Liver (tissue), 3 donors: ENCODE results near the gene CUL1.

ENCODE experiments used
- GABPA ChIP-seq, 2 donors: IDR thresholded peaks in 1 of 2; conservative IDR thresholded peaks in 1 of 2; 2 replicates each; pipeline ENCODE4 v1.6.1; 2016; ENCODE audit warnings: antibody characterized with exemption in 2 of 2, mild to moderate bottlenecking in 1 of 2, moderate library complexity in 1 of 2
- NR2F2 ChIP-seq: IDR thresholded peaks from 2 replicates; pipeline ENCODE4 v1.6.1; 2016; ENCODE audit warnings: antibody characterized with exemption
- TAF1 ChIP-seq: conservative IDR thresholded peaks from 2 replicates; pipeline ENCODE4 v1.6.1; 2016; ENCODE audit warnings: antibody characterized with exemption, mild to moderate bottlenecking
- TF ChIP-seq, protein P1 (sequence below): IDR thresholded peaks from 2 replicates; pipeline ENCODE4 v1.6.1; 2016; ENCODE audit warnings: antibody characterized with exemption
- TF ChIP-seq, protein P2 (sequence below): fragments of 150-350 bp; IDR thresholded peaks from 2 replicates; pipeline ENCODE4 v1.5.1; 2017; ENCODE audit warnings: improper control_type of control experiment, low read depth, low read length; ENCODE audit not compliant: missing input control
- TF ChIP-seq, protein P3 (sequence below): IDR thresholded peaks from 2 replicates; pipeline ENCODE4 v1.6.1; 2016; ENCODE audit warnings: antibody characterized with exemption, mild to moderate bottlenecking
- donor health status: healthy.
- donor health status: healthy.

DNA sequence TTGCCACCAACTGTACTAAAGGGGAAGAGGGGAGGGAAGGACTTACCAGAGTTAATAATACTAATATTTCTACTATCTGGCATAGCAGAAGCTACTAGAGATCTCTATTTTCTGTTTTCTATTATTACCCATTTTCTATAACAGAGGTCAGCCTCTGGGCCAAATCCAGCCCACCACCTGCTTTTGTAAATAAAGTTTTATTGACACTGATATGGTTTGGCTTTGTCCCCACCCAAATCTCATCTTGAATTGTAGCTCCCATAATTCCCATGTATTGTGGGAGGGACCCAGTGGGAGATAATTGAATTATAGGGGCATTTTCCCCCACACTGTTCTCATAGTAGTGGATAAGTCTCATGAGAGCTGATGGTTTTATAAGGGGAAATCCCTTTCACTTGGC lies 45.9 kb upstream of the CUL1 start:
- no peak for TF ChIP-seq TAF1
- TF ChIP-seq, protein P1, sequence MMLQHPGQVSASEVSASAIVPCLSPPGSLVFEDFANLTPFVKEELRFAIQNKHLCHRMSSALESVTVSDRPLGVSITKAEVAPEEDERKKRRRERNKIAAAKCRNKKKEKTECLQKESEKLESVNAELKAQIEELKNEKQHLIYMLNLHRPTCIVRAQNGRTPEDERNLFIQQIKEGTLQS: no peak
- TF ChIP-seq, protein P2, sequence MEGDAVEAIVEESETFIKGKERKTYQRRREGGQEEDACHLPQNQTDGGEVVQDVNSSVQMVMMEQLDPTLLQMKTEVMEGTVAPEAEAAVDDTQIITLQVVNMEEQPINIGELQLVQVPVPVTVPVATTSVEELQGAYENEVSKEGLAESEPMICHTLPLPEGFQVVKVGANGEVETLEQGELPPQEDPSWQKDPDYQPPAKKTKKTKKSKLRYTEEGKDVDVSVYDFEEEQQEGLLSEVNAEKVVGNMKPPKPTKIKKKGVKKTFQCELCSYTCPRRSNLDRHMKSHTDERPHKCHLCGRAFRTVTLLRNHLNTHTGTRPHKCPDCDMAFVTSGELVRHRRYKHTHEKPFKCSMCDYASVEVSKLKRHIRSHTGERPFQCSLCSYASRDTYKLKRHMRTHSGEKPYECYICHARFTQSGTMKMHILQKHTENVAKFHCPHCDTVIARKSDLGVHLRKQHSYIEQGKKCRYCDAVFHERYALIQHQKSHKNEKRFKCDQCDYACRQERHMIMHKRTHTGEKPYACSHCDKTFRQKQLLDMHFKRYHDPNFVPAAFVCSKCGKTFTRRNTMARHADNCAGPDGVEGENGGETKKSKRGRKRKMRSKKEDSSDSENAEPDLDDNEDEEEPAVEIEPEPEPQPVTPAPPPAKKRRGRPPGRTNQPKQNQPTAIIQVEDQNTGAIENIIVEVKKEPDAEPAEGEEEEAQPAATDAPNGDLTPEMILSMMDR: no peak
- TF ChIP-seq GABPA (IDR thresholded peaks at IDR 0.05 in 1 of 2, conservative IDR thresholded peaks at IDR 0.05 in 1 of 2): no peak
- TF ChIP-seq, protein P3, sequence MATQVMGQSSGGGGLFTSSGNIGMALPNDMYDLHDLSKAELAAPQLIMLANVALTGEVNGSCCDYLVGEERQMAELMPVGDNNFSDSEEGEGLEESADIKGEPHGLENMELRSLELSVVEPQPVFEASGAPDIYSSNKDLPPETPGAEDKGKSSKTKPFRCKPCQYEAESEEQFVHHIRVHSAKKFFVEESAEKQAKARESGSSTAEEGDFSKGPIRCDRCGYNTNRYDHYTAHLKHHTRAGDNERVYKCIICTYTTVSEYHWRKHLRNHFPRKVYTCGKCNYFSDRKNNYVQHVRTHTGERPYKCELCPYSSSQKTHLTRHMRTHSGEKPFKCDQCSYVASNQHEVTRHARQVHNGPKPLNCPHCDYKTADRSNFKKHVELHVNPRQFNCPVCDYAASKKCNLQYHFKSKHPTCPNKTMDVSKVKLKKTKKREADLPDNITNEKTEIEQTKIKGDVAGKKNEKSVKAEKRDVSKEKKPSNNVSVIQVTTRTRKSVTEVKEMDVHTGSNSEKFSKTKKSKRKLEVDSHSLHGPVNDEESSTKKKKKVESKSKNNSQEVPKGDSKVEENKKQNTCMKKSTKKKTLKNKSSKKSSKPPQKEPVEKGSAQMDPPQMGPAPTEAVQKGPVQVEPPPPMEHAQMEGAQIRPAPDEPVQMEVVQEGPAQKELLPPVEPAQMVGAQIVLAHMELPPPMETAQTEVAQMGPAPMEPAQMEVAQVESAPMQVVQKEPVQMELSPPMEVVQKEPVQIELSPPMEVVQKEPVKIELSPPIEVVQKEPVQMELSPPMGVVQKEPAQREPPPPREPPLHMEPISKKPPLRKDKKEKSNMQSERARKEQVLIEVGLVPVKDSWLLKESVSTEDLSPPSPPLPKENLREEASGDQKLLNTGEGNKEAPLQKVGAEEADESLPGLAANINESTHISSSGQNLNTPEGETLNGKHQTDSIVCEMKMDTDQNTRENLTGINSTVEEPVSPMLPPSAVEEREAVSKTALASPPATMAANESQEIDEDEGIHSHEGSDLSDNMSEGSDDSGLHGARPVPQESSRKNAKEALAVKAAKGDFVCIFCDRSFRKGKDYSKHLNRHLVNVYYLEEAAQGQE: no peak
- TF ChIP-seq NR2F2: no peak
